Measurements from ENCODE around the gene KRT81.
"Not testable (repeated sequence)": the region's sequence is repeated elsewhere in the genome, so short reads cannot be mapped to it uniquely, and the experiment has no call there.

The KRT81 gene

DNA sequence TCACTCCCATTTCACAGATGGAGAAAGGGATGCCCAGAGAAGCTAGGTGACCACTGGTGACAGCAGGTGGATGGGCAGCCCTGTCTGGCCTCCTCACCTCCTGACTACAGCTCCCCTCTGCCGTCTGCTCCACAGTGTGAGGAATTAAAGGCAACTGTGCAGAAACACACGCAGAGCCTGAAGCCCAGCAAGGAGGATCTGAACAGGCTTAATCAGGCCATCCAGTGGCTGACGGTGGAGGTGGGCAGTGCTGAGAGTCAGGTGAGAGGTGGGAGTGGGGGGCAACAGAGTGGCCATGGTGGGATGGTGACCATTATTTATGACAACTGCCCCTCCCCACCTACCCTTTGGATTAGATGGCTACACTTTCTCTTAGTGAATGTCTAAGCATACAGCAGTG, 15.6 kb downstream of the KRT81 start:
- no peak for DNase-seq (ENCODE audit: low spot score)

GRCh38 chr12:52274521-52275120, 16.7 kb downstream of the KRT81 start, which contains the start of gene KRT86:
Gene KRT86, plus strand, starts transcription at chr12:52274645. Its CDS starts 27,272 bp downstream, at chr12:52301917.
- no peak for DNase-seq (ENCODE audit: low spot score)

- DNase-seq (ENCODE audit: low spot score) = no peak
Observed at GRCh38 chr12:52271158-52271557, 20.2 kb downstream of the KRT81 start.

GRCh38 chr12:52270541-52271070, 20.7 kb downstream of the KRT81 start:
- no peak for DNase-seq (ENCODE audit: low spot score)

DNA sequence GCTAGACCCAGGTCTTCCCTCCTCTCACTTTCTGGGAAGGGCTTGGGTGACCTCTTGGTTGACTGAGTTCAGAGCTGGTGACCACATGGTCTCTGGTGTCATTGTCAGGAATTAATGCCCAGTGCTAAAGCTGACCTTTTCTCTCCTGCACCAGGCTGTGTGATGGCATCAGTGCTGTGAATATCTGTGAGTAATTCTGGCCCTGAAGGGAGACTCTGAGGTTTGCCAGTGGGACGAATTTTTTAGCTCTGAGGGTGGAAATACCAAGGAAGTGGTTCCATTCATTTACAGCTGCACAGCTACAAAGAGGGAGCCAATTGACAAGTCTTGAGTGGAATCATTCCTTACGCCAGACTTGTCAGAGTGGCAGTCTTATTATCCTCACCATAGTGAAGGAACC, 23.1 kb downstream of the KRT81 start:
- DNase-seq (ENCODE audit: low spot score) = no peak

- DNase-seq (ENCODE audit: low spot score) = no peak
Observed at GRCh38 chr12:52267699-52268098, 23.6 kb downstream of the KRT81 start.

DNA sequence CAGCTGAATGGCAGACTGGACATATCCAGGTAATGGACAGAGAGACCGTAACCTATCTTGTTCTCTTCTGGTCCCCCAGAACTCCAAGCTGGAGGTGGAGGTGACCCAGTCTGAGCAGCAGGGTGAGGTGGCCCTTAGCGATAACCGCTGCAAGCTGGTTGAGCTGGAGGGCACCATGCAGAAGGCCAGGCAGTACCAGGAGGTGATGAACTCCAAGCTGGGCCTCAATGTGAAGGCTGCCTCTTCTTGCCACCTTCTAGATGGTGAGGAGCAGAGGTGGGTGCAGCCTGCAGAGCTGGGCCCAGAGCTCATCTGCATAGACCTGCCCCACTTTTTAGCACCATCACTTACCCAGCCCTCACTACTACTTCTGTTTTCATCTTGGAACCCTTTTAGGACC, 24.1 kb downstream of the KRT81 start:
- DNase-seq (ENCODE audit: low spot score) = no peak

DNA sequence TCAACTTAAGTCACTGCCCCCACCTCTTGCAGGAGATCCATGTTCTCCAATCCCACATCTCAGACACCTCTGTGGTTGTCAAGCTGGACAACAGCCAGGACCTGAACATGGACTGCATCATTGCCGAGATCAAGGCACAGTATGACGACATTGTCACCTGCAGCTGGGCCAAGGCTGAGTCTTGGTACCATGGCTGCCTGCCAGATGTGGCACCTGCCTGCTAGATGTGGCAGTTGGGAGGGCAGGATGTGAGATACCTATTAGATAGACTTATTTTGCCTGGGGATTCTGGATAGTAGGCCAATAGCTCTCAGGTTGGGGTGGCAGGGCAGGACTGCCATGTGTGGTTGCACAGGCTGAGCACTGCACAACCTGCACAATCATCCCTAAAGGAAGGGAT, 24.8 kb downstream of the KRT81 start:
- no peak for DNase-seq (ENCODE audit: low spot score)

DNA sequence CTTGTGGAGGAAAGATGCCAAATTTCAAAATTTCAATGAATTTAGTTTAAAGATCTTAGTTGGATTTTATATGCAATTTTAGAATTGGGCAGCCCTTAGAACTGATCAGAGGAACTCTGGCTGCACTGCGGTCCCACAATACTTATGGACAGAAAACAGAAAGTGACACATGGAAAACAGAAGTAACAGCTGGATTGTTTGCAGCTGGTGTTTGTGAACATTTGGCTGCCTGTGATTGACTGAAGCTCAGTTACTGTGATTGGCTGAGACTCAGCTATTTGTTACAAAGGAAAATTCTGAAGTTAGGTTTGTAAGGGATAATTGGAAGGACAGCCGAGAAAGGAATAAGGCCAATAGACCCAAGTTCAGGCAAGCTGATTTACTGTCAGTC, 26.9 kb downstream of the KRT81 start:
- DNase-seq (ENCODE audit: low spot score) = no peak

- no peak for DNase-seq (ENCODE audit: low spot score)
Observed at GRCh38 chr12:52263761-52264434, 27.4 kb downstream of the KRT81 start.

DNA sequence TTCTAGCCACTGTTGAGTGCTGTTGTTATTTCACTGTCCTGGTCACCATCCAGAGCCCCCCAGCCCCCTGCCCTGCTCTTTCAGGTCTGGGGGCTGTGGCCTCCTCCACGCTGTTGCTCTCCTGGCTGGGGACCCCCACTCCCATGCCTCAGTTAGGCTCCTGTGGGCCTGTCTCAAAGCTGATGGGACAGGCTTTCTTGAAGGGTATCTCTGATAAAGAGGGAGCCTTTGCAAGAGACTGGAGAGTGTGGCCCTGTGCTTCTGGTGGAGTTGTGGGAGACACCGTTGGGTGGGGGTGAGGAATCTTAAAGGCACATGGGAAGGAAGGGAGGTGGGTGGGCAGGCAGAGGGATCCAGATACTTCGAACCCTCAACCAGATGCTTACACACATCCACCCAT, 29.0 kb downstream of the KRT81 start:
- DNase-seq (ENCODE audit: low spot score) = no peak

GRCh38 chr12:52261208-52261484, 30.2 kb downstream of the KRT81 start:
- DNase-seq (ENCODE audit: low spot score) = no peak

DNA sequence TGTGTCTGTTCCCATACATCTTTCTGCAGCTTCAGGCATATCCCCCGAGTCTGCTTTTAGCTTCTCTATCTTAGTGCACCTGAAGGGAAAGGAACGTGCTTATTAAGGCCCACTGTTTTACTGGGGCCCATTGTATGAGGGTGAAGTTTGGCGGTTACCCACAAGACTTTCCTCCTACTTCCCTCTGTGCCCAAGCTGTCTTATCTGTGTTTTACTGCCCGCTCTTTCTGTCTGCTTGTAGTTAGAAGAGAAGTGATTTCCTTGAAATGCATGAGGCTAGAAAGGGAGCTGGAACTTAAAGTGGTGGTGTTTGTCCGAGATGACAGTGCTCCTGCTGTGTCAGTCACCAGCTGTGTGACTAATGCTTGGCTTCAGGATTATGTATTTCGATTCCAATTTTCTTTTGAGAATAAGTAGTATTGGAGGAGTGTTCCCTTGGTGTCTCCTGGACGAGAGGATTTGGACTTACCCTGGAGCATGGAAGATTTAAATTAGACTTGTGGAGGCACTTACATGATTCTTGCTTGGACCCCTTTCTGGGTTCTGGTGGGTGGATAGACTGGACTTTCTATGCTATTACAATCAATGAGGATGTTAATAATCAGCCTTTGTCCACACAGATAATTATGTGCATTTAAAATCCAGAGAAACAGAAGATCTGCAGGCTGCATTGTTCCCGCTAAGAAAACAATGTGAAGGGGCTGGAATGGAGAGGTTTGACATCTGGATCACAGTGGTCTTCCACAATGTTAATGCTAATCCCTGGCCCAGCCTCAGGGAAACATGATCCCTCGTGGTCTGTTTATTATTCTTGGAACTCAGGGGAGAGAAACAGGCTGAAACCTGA, 30.8 kb downstream of the KRT81 start:
- no peak for DNase-seq (ENCODE audit: low spot score)

GRCh38 chr12:52259657-52260243, 31.6 kb downstream of the KRT81 start:
- DNase-seq (ENCODE audit: low spot score) = no peak

DNA sequence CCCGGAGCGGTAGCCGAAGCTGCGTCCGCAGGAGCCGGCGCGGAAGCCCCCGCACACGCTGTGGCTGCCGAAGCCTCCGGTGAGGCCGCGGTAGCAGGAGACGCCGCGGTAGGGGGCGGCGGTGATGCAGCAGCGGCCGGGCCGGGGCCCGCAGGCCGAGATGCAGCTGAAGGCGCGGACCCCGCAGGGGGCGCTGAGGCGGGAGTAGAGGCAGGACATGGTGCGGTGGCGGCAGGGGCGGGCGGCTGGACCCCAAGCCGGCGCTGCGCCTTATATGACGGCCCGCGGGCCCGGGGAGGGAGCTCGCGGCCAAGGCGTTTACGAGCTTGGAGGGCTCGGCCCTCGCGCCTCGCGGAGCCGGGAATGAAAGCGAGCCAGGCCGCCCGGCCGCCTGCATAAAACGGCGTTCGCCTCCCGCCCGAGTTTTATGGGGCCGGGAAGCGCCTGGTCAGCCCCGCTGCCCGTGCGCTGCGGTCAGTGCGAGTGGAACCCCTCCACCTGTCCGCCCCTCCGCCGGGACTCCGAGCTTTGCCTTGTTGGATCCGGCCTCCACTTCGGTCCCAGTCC, 32.9 kb downstream of the KRT81 start:
- no peak for DNase-seq (ENCODE audit: low spot score)

- not testable (repeated sequence) for DNase-seq (ENCODE audit: low spot score)
Observed at GRCh38 chr12:52257922-52258321, 33.4 kb downstream of the KRT81 start.

- DNase-seq (ENCODE audit: low spot score) = no peak
Observed at GRCh38 chr12:52257074-52257551, 34.2 kb downstream of the KRT81 start.

- no peak for DNase-seq (ENCODE audit: low spot score)
Observed at GRCh38 chr12:52256584-52256935, 34.8 kb downstream of the KRT81 start.

- no peak for DNase-seq (ENCODE audit: low spot score)
Observed at GRCh38 chr12:52255926-52256583, 35.3 kb downstream of the KRT81 start.

DNA sequence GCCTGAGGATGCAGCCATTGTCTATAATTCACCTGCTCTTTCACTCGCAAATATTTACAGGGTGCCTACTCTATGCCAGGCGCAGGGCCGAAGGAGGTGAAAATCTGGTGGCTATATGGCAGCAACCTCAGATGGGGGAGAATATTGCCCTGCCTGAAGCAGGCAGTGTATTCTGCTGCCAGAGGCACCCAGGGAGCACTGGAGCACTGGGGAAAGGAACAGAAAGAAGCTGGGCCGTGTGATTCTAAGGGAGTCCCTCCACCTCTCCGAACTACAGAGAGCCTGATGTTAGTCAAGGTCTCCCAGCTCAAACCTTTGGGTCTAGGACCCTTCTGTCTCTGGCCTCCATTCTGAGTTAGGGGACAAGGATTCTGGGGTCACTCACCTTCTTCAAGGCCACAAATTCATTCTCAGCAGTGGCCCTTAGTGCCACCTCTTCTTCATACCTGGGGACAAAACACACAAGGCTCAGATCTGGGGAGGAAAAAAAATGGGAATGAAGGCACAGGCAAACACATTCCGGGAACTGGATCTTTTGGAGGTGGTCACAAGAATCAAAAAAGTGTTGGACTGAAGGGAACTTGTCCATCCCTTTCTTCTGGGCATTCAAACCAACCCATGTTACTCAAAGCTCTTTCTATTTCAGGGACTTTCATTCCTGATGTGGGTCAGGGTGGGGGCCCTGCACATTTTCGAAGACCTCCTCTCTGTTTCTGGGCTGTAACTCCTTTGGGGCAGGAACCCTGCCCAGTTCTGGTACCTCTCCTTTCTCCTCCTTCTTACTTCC, 36.2 kb downstream of the KRT81 start:
- no peak for DNase-seq (ENCODE audit: low spot score)
